CD4-positive, alpha-beta T cell treated with Interleukin-4 for 4 hours (primary cell): ENCODE results near the gene PLXND1.
"Not testable (repeated sequence)": the region's sequence is repeated elsewhere in the genome, so short reads cannot be mapped to it uniquely, and the experiment has no call there.

Experiments used
- DNase-seq: peaks from one replicate; pipeline ENCODE4 v3.0.0-alpha.2; 2020

Gene PLXND1

DNA sequence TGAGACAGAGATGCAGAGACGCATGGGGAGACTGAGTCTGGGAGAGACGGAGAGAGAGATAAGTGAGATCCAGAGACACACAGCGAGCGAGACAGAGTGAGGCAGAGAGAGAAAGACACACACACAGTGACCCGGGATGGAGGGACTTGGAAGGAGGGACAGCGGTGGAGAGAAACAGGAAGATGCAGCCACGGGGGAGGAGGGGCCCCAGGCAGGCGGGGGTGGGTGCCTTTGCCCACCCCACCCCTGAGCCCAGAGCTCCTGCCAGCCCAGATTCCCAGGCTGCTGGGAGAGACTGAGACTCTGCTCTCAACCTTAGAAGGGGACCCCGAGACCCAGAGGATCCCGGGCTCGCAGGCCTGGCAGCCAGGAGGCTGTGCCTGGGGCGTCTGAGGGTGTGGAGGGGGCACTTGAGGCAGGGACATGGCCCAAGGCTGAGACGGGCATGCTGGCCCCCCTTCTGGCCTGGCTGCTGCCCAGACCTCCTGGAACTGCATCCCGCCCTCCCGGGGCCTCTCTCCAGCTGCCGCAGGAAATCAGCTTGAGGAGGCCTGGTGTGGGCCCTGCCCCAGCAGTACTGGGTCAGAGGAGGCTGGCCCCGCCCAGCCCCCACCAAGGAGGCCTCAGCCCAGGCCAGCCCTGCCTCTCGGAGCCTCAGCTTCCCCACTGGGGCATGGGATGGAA, 45.4 kb downstream of the PLXND1 start:
- no peak for DNase-seq

DNA sequence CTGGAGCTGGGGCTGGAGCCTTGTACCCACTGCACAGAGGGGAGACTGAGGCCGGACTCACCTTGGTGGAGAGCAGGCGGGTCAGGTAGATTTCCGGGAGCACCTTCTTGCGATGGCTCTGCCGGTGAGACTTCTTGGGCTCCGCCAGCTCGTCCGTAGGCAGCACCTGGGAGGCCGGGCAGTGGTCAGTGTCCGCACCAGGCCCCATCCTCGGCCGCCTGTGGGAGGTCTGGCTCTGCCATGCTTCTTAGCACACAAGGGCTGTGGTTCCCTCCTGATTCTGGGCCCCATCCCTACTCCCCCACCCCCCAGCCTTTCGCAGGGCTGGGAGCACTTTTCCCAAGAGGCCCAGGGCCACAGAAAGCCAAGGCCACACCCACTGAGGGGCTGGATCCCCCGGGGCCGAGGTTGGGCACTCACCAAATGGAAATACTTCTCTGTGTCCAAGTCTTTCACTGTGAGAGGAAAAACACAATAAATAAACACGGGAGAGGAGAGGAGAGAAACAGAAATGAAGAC, 46.1 kb downstream of the PLXND1 start:
- no peak for DNase-seq

GRCh38 chr3:129559565-129560079, 46.9 kb downstream of the PLXND1 start:
- no peak for DNase-seq

- DNase-seq, result no peak
Observed at GRCh38 chr3:129558772-129559564, 47.5 kb downstream of the PLXND1 start.

- no peak for DNase-seq
Observed at GRCh38 chr3:129558081-129558771, 48.2 kb downstream of the PLXND1 start.

DNA sequence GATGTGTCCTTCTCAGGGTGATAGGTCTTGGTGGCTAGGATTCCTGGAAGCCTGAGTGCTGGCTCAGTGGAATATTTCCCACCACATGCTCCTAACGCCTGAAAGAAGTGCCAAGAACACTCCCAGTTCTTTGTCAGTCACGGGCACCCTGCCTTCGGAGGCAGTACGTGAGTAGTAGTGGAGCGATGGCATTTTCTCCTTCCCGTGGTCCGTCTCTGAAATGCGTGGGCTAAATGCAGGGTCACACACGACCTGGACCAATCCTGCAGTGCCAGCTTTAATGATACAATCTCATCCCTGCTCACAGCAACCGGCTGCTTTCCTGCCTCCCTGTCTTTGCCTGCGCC, 49.0 kb downstream of the PLXND1 start:
- DNase-seq, result no peak

- no peak for DNase-seq
Observed at GRCh38 chr3:129556890-129557547, 49.5 kb downstream of the PLXND1 start.

DNA sequence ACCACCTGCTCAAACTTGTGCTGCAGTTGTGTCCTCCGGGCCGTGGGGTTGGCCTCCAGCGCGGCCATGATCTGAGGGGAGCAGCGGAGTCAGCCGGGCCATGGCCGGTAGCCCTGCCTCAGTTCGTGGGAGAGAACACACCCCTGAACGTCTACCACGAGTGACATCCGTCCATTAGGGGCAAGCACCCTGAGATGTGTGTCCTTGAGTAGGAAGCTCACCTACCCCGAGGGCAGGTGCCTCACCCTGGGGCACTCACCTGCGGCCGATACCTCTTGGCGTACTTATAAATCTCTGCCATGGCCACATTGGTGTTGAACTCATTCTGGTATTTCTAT, 50.1 kb downstream of the PLXND1 start:
- DNase-seq, result no peak

- DNase-seq, result no peak
Observed at GRCh38 chr3:129555616-129556357, 50.7 kb downstream of the PLXND1 start.

DNA sequence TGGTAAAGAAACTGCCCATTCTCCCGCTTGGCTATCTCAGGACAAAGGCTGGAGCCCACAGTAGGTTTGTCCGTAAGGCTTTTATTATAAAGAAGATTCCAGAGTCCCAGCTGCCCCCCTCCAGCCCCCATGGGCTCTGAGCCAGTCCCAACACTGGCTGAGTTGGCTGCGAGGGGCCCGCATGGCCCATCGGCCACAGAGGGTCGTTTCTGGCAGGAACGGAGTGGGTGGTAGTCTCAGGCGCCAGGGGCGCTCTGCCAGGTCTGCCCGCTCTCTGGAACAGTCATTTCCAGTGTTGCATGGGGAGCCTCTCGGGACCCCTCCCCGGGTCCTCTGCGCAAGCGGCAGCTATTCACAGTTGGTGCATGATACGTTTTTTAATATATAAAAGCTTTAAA, 51.3 kb downstream of the PLXND1 start:
- DNase-seq, result no peak

- no peak for DNase-seq
Observed at GRCh38 chr3:129554356-129555152, 51.9 kb downstream of the PLXND1 start.

GRCh38 chr3:129553719-129554118, 52.8 kb downstream of the PLXND1 start:
- no peak for DNase-seq

DNA sequence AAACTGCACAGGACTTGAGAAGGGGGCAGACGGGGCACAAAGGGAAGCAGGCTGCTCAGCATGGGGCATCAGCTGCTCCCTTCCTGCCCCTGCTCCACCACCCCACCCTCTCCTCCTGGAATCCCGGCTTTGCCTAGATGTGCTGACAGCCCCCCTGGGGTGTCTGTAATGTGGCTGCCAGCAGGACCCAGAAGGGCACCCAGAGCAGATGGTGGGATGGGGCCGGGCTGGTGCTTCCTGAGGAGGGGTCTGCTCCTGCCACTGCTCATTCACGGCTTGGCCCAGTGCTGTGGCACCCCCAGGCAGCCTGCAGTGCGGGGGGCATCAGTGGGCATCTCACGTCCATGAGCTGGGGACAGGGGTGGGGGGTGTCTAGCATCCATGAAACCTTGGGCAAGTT, 53.3 kb downstream of the PLXND1 start:
- DNase-seq, result no peak

DNA sequence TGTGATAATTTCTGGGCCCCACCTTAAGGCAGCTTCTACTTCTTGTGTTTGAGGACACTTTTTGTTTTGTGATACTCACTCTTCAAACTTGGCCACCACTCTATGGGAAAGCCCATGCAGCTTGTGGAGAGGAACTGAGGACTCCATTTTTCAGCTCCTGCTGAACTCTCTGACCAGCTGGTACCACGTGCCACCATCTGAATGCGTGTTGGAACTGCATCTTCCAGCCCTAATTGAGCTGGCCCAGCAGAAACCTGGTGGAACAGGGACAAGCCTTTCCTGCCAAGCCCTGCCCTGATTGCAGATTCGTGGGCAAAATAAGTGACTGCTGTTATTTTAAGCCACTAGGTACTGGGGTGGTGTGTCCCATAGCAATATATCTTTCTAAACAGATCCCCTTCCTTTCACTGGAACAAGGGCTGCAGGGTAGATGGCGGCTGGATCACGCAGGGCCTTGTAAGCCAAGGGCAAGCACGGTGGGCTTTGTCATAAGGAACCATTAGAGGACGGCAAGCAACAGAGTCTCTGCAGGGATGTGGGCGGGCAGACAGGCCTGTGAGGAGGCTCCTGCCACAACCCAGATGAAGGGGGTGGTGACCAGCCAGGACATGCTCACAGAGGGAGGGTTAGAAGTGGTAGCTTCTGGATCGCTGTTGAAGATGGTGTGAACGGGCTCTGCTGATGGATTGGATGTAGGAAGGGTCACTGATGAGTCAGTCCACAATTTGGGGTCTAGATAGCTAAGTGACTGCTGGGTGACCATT, 54.0 kb downstream of the PLXND1 start:
- no peak for DNase-seq

DNA sequence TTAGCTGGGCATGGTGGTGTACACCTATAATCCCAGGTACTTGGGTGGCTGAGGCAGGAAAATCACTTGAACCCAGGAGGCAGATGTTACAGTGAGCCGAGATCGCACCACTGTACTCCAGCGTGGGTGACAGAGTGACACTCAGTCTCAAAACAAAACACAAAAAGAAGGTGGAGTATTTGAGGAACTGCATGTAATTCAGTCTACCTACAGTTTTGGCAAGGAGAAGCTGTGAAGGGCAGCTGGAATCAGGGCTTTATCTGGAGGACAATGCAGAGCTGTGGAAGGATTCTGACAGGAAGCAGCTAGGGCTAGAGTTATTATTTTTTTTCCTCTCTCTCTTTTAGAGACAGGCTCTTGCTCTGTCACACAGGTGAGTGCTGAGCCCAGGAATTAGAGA, 56.7 kb downstream of the PLXND1 start:
- DNase-seq, result no peak

- DNase-seq, result no peak
Observed at GRCh38 chr3:129549006-129549800, 57.3 kb downstream of the PLXND1 start.

DNA sequence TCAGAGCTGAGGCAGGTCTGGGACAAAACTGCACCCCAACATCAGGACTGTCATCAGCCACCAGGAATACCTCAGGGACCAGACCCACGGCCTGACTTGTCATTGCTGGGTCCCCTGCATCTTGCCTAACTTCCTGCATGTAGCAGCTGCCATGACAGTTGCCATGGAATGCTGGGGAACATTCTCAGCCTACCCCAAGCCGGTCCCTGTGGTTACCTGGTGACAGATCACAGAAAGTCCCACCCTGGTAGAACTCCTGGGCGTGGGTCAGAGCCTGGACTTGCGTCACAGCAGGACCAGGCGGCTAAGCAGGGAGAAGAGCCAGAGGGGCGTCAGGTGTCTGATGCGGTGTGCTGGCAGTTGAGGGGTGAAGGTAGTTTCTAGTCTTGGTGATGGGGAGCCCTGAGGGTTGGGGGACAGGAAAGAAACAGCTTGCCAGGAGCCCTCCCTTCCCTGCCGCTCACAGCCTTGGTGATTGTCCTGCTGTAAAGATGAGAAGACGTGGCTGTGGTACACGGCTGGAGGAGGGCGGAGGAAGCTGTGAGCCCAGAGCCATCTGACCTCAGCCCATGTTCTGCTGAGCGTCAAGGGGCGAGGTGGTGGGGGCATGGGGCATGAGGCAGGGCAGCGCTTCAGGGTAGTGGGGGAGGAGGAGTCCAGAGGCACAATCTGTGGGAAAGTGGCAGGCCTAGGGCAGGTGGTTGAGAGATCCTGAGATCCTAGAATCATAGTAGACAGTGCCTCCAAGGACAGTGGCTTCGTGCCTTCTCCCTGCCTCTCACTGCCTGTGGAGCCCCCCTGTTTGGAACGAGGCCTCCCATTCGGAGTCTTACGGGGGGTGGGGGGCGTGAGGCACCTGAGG, 58.1 kb downstream of the PLXND1 start:
- DNase-seq, result no peak

- no peak for DNase-seq
Observed at GRCh38 chr3:129547241-129547640, 59.2 kb downstream of the PLXND1 start.

GRCh38 chr3:129545951-129546350, 60.5 kb downstream of the PLXND1 start:
- DNase-seq, result not testable (repeated sequence)
